ENCODE data around the gene EFCAB6.

EFCAB6 gene

GRCh38 chr22:43493297-43493696 is 318.8 kb downstream of the EFCAB6 start:
- TF ChIP-seq CTCF (IDR thresholded peaks at IDR 0.05; ENCODE audit: extremely low read depth, missing control alignments), result no peak

GRCh38 chr22:43491737-43492136 is 320.4 kb downstream of the EFCAB6 start:
- TF ChIP-seq CTCF (IDR thresholded peaks at IDR 0.05; ENCODE audit: extremely low read depth, missing control alignments), result no peak
- no peak for DNase-seq (ENCODE audit: low spot score)

More at GRCh38 chr22:43493297-43493696, 318.8 kb downstream of the EFCAB6 start:
- no peak for DNase-seq (ENCODE audit: low spot score)

- TF ChIP-seq CTCF (IDR thresholded peaks at IDR 0.05; ENCODE audit: extremely low read depth, missing control alignments), result no peak
- no peak for DNase-seq (ENCODE audit: low spot score)
Measured at GRCh38 chr22:43491177-43491576, 320.9 kb downstream of the EFCAB6 start.

GRCh38 chr22:43490311-43490710 is 321.8 kb downstream of the EFCAB6 start:
- DNase-seq (ENCODE audit: low spot score), result no peak

GRCh38 chr22:43488937-43489336 is 323.2 kb downstream of the EFCAB6 start:
- no peak for DNase-seq (ENCODE audit: low spot score)
- TF ChIP-seq CTCF (IDR thresholded peaks at IDR 0.05; ENCODE audit: extremely low read depth, missing control alignments), result no peak

More at GRCh38 chr22:43490311-43490710, 321.8 kb downstream of the EFCAB6 start:
- TF ChIP-seq CTCF (IDR thresholded peaks at IDR 0.05; ENCODE audit: extremely low read depth, missing control alignments), result no peak

- no peak for TF ChIP-seq CTCF (IDR thresholded peaks at IDR 0.05; ENCODE audit: extremely low read depth, missing control alignments)
- no peak for DNase-seq (ENCODE audit: low spot score)
Measured at GRCh38 chr22:43488031-43488866, 323.9 kb downstream of the EFCAB6 start.

- DNase-seq (ENCODE audit: low spot score), result no peak
- TF ChIP-seq CTCF (IDR thresholded peaks at IDR 0.05; ENCODE audit: extremely low read depth, missing control alignments), result no peak
Measured at GRCh38 chr22:43487311-43488030, 324.6 kb downstream of the EFCAB6 start.

All from GM20000 (cell line).